Fibroblast of pulmonary artery (primary cell): ENCODE data around the gene ULK3.

Experiments
- DNase-seq: peaks from one replicate; pipeline ENCODE4 v3.0.0-alpha.2; 2010; ENCODE audit warnings: low read depth
- H3K4me3 ChIP-seq: replicated peaks from 2 replicates; pipeline ENCODE4 v1.5.1; 2011; ENCODE audit warnings: low read depth, mild to moderate bottlenecking, control low read depth, low read length, moderate library complexity
- CTCF ChIP-seq: IDR thresholded peaks from 2 replicates; pipeline ENCODE4 v1.5.1; 2011; ENCODE audit warnings: mild to moderate bottlenecking, control low read depth, low read length, inconsistent platforms; ENCODE audit errors: missing control alignments

ULK3 gene

GRCh38 chr15:74836846-74837245, 6.1 kb downstream of the ULK3 start:
- TF ChIP-seq CTCF: no peak
- DNase-seq: no peak
- H3K4me3 ChIP-seq: no peak overlapping the region

- peak; percentile 88 for TF ChIP-seq CTCF
- DNase-seq: peak; percentile 57
- H3K4me3 ChIP-seq: no peak overlapping the region
Observed at GRCh38 chr15:74835312-74835823, 7.6 kb downstream of the ULK3 start.

- DNase-seq: no peak
- H3K4me3 ChIP-seq: no peak overlapping the region
Observed at GRCh38 chr15:74833376-74834107, 9.4 kb downstream of the ULK3 start.

GRCh38 chr15:74832826-74833225, 10.1 kb downstream of the ULK3 start:
- DNase-seq: no peak

More at GRCh38 chr15:74833376-74834107, 9.4 kb downstream of the ULK3 start:
- TF ChIP-seq CTCF: no peak

GRCh38 chr15:74831813-74832495, 11.0 kb downstream of the ULK3 start:
- TF ChIP-seq CTCF: no peak
- no peak overlapping the region for H3K4me3 ChIP-seq

More at GRCh38 chr15:74832826-74833225, 10.1 kb downstream of the ULK3 start:
- no peak overlapping the region for H3K4me3 ChIP-seq
- TF ChIP-seq CTCF: no peak

GRCh38 chr15:74830868-74831267, 12.1 kb downstream of the ULK3 start:
- no peak overlapping the region for H3K4me3 ChIP-seq
- no peak for DNase-seq
- no peak for TF ChIP-seq CTCF

More at GRCh38 chr15:74831813-74832495, 11.0 kb downstream of the ULK3 start:
- no peak for DNase-seq

- DNase-seq: no peak
- no peak overlapping the region for H3K4me3 ChIP-seq
- TF ChIP-seq CTCF: no peak
Observed at GRCh38 chr15:74829991-74830390, 13.0 kb downstream of the ULK3 start.
